H7 (cell line): ENCODE results near the gene CYP2W1. TPM values are rescaled to one million over a fixed set of nuclear protein-coding genes. Genes with fewer than 3 reads are reported as not detected.
"Not testable (repeated sequence)": the region's sequence is repeated elsewhere in the genome, so short reads cannot be mapped to it uniquely, and the experiment has no call there.

ENCODE experiments used
- DNase-seq: peaks from one replicate; pipeline ENCODE4 v3.0.0; 2012
- H3K27me3 ChIP-seq: 2 replicates; pipeline ENCODE4 v1.6.0; 2011; ENCODE audit warnings: mild to moderate bottlenecking, low read length; ENCODE audit not compliant: control insufficient read depth, insufficient read depth
- H3K36me3 ChIP-seq: replicated peaks from 2 replicates; pipeline ENCODE4 v1.5.1; 2011; ENCODE audit warnings: low read length; ENCODE audit not compliant: control insufficient read depth, insufficient read depth
- H3K4me3 ChIP-seq: 2 replicates; pipeline ENCODE4 v1.5.1; 2011; ENCODE audit warnings: low read depth, mild to moderate bottlenecking, control low read depth, low read length, moderate library complexity; ENCODE audit not compliant: insufficient read depth
- total RNA-seq: library from RNA; depleted of rRNA; stranded (reverse); fragments of >200 nt; shearing (Covaris generic); gene quantifications from 2 replicates; pipeline ENCODE4 v1.2.3, GENCODE V29; 2014

The CYP2W1 gene
- total RNA-seq, 1 experiment from 2014 or later: not detected

DNA sequence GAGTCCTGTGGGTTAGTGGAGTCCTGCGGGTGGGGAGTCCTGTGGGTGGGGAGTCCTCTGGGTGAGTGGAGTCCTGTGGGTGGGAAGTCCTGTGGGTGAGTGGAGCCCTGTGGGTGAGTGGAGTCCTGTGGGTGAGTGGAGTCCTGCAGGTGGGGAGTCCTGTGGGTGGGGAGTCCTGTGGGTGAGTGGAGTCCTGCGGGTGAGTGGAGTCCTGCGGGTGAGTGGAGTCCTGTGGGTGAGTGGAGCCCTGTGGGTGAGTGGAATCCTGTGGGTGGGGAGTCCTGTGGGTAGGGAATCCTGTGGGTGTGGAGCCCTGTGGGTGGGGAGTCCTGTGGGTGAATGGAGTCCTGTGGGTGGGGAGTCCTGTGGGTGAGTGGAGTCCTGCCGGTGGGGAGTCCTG, 19.0 kb downstream of the CYP2W1 start:
- not testable (repeated sequence) for H3K4me3 ChIP-seq, H3K27me3 ChIP-seq, DNase-seq, H3K36me3 ChIP-seq

DNA sequence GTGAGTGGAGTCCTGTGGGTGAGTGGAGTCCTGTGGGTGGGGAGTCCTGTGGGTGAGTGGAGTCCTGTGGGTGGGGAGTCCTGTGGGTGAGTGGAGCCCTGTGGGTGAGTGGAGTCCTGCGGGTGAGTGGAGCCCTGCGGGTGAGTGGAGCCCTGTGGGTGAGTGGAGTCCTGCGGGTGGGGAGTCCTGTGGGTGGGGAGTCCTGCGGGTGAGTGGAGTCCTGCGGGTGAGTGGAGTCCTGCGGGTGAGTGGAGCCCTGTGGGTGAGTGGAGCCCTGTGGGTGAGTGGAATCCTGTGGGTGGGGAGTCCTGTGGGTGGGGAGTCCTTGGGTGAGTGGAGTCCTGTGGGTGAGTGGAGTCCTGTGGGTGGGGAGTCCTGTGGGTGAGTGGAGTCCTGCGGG, 19.5 kb downstream of the CYP2W1 start:
- not testable (repeated sequence) for H3K4me3 ChIP-seq, H3K36me3 ChIP-seq, DNase-seq, H3K27me3 ChIP-seq

DNA sequence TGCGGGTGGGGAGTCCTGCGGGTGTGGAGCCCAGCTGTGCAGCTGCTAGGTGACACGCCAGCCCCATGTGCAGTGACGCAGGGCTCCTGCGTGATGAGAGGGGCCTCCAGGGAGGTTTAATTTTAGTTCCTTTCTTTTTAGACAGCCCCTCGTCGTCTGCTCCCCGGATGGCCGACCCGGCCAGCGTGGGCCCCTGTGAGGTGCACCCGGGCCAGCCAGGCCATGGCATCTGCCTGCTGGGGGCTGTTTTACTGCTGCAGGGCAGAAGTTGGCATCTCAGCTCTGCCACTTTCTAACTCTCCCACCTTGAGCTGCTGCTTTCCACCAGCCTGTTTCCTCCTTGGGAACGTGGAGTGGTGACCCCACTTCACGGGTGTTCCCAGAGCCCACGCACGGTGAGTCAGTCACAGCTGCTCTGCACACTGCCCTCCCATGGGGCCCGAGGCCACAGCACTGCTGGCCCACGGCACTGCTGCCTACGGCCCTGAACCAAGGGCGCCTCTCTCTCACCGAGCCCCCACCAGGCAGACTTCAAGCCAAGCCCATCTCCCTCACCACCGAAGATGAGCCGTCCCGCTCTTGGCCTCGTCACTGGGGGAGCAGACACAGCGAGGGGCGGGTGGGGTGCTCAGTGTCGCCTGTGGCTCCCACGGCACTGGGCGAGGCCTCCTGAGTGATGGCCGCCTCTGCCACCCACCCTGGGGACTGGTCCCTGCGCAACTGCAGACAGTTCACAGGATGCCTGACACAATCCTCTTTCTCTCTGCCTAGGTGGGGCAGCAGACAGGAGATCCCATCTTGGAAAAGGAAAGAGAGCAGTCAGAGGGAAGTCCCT, 21.3 kb downstream of the CYP2W1 start:
- H3K4me3 ChIP-seq: no peak overlapping the region
- no peaks in the 10 kb centered on the region for H3K27me3 ChIP-seq
- no peak for DNase-seq
- no peaks in the 10 kb centered on the region for H3K36me3 ChIP-seq

DNA sequence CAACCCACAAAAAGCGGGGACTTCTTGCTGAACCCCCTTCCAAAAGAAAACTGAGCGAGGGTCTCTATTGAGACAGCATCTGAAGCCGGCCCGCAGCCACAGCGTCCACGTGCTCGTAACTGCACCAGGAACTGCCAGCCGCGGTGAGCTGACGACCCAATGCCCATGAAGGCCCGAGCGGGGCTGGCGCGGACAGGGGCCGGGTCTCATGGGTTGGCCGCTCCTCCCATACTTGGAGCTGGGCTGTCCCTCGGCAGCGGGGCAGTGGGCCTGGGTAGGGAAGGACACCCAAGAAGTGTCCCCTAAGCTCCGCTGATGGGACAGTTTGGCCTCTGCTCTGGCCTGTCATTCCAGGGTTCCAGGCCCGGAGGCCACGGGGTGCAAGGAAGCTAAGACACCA, 22.3 kb downstream of the CYP2W1 start:
- DNase-seq: no peak
- Histone ChIP-seq H3K4me3 (no peak overlapping the region), H3K27me3 (no peaks in the 10 kb centered on the region), H3K36me3 (no peaks in the 10 kb centered on the region)

DNA sequence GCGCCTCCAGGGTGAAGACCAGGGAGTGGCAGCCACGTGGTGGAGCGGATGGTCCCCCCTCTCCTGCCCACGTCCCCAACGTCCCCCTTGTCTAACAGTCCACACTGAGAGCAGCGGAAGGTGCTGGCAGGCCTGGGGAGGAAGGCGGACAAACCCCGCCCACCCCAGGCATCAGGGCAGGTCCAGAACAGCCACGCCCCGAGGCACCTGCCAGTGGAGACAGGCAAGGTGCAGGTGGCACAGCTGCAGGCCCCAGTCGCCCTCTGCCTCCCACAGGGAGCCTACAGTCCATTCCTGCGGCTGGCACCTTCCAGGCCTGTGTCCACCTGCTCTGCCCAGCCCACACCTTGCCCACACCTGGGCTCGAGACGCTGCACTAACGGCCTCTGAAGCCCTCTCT, 24.9 kb downstream of the CYP2W1 start:
- Histone ChIP-seq H3K36me3 (no peaks in the 10 kb centered on the region), H3K27me3 (no peaks in the 10 kb centered on the region), H3K4me3 (no peak overlapping the region)
- DNase-seq: no peak

DNA sequence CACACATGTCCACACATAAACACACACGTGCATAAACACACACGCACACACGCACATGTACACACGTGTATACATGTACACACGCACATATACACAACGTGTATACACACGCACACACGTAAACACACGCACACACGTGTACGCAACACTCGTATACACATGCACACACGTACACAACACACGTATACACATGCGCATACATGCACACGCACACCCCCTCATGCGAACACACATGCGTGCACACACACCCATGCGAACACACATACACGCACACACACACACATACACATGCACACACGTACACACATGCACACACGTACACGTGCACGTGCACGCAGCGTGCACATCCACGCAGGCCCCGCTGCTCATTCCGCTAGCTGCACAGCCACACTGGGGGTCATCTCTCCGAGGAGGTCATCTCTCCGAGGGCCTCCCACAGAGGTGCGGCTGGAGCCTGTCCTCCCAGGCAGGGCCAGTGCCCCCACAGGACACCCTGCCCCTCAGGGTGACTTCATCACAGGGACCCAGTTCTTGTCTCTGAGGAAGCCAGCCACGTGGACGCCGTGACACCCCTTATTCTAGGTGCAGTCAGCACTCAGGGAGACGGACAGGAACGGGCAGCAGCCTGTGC, 25.9 kb downstream of the CYP2W1 start:
- DNase-seq: no peak
- Histone ChIP-seq H3K27me3 (no peaks in the 10 kb centered on the region), H3K4me3 (no peak overlapping the region), H3K36me3 (no peaks in the 10 kb centered on the region)

DNA sequence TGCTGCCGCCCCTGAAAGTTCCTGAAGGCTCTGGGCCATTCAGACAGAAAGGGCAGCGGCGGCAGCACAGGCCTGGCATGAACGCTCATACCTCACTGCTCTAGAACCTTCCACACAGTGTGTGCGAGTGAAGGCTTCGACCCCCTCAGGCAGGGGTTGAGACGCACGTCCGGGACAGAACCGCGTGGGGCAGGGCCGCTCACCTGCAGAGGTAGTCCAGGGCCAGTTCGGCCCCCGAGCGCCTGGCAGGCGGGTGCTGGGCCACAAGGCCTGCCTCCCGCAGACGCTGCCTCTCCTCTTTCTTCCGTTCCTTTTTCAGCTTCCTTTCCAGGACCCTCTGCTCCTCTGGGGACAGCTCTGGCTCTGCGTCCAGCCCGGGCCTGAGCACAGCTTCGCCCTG, 26.8 kb downstream of the CYP2W1 start:
- no peak for DNase-seq
- Histone ChIP-seq H3K36me3 (no peaks in the 10 kb centered on the region), H3K27me3 (no peaks in the 10 kb centered on the region), H3K4me3 (no peak overlapping the region)

DNA sequence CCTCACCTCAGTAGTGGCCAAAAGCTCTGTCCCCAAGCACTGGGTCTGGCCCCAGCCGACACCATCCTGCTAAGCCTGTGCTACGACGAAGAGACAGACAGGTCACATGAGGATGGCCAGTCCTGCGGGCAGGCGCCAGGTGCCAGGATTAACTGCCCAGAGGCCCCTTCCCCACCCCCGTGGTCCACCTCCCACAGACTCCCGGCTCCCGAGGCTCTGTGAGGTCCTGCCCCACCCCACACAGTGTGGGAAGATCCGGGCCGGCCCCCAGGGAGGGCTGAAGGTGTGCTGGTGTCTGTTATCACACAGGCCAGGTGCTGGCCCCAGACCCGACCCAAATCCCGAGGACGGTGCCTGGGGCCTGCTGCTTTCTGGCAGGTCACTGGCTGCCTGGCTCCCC, 27.2 kb downstream of the CYP2W1 start:
- H3K27me3 ChIP-seq: no peaks in the 10 kb centered on the region
- H3K36me3 ChIP-seq: no peaks in the 10 kb centered on the region
- no peak for DNase-seq
- H3K4me3 ChIP-seq: no peak overlapping the region

DNA sequence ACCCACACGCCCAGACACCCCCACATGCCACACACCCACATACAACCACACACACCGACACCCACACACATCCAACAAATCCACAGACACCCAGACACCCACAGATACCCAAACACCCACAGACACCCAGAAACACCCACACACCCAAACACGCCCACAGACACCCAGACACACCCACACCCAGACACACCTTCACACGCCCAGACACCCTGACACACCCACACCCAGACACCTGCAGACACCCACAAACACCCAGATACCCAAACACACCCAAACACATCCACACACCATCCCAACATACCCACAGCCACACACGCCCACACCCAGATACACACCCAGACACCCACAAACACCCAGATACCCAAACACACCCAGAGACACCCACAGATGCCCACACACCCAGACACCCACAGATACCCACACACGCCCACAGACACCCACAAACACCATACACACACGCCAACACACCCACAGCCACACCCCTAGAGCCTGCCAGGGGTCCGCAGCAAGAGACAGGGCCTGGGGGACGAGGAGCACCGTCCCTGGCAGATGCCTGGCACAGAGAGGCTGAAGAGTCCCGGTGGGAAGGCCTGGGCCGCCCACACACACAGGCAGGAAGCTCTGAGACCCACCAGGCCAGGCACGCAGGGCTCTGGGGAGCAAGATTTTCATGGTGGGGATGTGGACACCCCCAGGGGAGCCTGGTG, 28.5 kb downstream of the CYP2W1 start:
- H3K36me3 ChIP-seq: no peaks in the 10 kb centered on the region
- H3K4me3 ChIP-seq: no peak overlapping the region
- no peaks in the 10 kb centered on the region for H3K27me3 ChIP-seq
- no peak for DNase-seq

DNA sequence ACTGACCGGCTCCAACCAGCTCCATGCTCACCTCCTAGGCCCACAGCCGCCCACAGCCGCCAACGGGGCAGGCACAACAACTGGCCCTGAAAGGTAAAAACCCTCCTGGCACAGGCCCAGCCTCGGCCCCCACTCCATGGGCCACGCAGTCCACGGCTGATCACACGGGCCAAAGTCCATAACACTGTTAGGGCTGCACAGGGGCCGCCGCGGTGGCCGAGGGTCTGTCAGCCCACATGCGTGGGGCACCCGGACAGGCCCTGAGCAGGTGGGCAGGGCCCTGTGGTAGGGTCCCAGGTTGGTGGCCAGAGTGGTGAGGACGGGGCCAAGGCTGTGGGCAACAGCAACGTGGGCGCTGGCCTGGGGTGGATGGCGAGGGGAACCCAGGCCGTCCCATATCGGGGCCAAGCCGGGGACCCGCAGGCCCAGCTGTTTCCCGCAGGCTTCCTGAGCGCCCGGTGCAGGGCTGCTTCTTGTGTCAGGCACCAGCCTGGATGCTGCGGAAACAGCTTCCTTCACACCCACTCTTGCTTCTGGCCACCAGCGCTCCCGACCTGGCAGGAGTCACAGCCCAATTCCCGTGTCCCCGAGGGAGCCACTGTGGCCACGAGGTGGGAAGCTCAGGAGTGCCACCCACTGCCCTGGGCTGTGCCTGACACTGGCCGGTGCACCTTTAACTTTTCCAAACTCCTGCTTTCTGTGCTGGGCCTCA, 29.2 kb downstream of the CYP2W1 start:
- H3K4me3 ChIP-seq: no peak overlapping the region
- no peak for DNase-seq
- no peaks in the 10 kb centered on the region for H3K27me3 ChIP-seq

DNA sequence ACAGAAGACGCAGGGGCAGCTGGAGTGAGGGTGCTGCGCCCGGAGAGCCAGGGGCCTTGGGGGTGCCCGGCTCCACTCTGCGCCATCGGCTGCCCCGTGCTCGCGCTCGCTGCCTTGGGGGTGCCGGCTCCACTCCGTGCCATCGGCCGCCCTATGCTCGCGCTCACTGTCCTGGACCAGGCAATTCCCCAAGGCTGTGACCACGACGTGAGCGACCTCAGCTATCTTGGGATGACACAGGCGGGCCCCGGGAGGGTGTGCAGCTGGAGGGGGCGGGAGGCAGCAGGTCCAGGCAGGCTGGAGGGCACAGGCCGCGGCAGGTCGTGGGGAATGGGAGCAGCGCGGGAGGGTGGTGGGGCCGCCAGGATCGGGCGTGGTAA, 29.7 kb downstream of the CYP2W1 start:
- H3K36me3 ChIP-seq: no peaks in the 10 kb centered on the region
- no peak overlapping the region for H3K4me3 ChIP-seq
- H3K27me3 ChIP-seq: no peaks in the 10 kb centered on the region
- DNase-seq: no peak

More for the DNA sequence above, 29.2 kb downstream of the CYP2W1 start:
- no peaks in the 10 kb centered on the region for H3K36me3 ChIP-seq

DNA sequence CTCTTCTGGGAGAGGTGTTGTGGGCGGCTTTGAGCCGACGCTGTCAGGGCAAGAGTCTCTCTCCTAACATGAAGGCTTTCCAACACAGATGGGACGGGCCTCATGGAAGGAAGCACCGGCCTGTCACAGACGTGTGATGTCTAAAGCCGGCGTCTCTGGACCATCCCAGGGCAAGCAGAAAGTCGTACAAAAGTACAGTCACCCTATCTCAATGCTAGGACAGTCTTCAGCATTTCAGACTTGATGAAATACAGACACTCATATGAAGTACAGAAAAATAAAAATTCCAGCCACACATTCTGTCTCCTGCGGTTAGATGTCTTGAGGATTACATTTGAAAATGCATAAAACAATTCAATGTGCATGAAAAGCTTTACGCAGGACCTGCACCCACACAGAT, 30.6 kb downstream of the CYP2W1 start:
- H3K27me3 ChIP-seq: no peaks in the 10 kb centered on the region
- no peak for DNase-seq
- H3K36me3 ChIP-seq: no peaks in the 10 kb centered on the region
- no peak overlapping the region for H3K4me3 ChIP-seq

DNA sequence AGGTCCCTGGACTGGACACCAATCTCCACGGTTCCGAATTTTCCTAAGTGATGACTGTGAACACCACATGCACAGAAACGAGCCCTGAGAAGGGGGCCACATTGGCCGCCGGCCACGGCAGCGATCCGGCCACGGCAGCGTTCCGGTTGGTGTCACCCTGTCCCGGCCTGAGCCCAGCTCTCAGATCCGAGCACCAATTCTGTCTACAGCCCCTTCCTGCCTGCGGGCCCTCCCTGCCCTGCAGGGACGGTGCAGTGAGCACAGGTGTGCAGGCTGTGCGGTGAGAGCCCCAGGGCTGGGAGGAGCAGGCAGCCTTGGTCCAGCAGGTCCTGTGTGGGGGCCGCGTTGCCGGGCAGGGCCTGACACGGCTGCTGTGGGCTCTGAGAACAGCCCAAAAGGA, 31.7 kb downstream of the CYP2W1 start:
- DNase-seq: no peak
- no peak overlapping the region for H3K4me3 ChIP-seq
- H3K27me3 ChIP-seq: no peaks in the 10 kb centered on the region
- no peaks in the 10 kb centered on the region; the same call in 1 of the 2 replicates for H3K36me3 ChIP-seq

DNA sequence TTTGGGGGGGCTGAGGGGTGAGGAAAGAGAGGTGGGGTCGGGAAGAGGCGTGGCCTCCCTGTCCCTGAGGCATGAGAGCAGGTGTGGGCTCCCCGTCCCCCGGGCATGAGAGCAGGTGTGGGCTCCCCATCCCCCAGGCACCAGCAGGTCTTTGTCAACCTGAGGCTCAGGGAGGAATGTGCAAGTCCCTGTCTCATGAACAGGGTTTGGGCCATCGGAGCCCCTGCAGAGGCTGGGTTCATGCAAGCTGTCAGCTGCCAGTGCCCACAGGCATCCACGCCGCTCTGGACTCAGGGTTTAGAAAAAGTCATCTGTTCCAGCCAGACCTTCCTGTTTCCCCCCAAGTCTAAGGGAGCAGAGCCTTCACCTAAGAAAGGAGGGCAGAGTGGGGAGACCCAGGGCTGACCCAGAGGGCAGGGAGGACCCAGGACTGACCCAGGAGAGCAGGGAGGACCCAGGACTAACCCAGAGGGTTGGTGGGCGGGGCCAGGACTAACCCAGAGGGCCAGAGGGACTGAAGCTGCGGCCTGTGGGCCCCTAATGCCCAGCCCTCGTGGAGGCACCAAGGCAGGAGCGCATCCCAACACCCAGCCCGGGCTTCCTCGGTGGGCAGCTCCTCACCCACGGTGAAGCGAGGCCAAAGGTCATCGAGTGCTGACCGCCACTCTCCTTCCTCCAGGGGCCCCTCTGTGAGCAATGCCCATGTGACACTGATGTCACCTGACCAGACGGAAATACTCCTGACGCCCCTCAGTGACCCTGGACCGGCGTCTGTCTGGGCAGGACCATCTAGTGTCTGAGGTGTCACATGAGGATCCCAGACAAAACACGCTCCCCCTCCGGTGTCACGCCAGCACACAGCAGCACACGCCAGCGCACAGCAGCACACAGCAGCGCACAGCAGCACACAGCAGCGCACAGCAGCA, 32.5 kb downstream of the CYP2W1 start:
- no peaks in the 10 kb centered on the region; the same call in 1 of the 2 replicates for H3K36me3 ChIP-seq
- H3K27me3 ChIP-seq: no peaks in the 10 kb centered on the region
- no peak overlapping the region for H3K4me3 ChIP-seq
- no peak for DNase-seq
